ENCODE results near the gene DCBLD1.

- TF ChIP-seq CTCF (IDR thresholded peaks at IDR 0.05) (no peak), POLR2A (IDR thresholded peaks at IDR 0.05) (no peak)
Observed at GRCh38 chr6:117498159-117498558, 15.7 kb downstream of the DCBLD1 start.
